ENCODE data around the gene RCSD1.

DNA sequence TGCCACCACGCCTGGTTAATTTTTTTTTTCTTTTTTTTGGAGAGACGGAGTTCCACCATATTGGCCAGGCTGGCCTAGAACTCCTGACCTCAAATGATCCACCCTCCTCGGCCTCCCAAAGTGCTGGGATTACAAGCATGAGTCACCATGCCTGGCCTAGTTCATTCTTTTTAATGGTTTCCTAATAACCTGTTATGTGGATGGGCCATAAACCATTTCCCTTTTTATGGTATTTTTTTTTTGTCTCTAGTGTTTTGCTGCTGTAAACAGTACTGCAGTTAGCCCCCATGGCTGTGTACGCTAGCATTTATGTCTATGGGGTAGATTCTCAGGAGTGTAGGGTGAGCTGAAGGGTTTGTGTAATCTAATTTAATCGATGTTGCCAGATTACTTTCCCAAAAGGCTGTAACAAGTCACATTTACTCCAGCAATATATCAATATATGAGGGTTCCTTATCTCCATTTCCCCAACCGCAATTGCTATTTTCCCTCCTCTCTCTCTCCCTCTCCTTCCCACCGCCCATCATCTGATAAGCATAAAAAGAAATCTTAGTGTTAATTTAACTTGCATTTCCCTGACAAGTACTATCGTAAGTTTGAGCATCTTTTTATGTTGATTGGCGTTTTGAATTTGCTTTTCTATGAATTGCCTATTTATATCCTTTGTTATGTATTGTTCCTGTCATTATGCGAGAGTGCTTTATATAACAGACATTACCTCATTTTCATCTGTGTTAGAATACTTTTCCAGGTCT is 28.7 kb downstream of the RCSD1 start:
- TF ChIP-seq CBFB (CRISPR knock-in tag; IDR thresholded peaks at IDR 0.05) = no peak
- TF ChIP-seq ZFP37 (CRISPR knock-in tag; IDR thresholded peaks at IDR 0.05; ENCODE audit: borderline replicate concordance) = no peak
- no peak for TF ChIP-seq KAT7 (CRISPR knock-in tag; IDR thresholded peaks at IDR 0.05; ENCODE audit: borderline replicate concordance)
- TF ChIP-seq JDP2 (CRISPR knock-in tag; IDR thresholded peaks at IDR 0.05; ENCODE audit: borderline replicate concordance) = no peak
- no peak for TF ChIP-seq CTCF (CRISPR knock-in tag; IDR thresholded peaks at IDR 0.05)
- TF ChIP-seq HNRNPUL1 (IDR thresholded peaks at IDR 0.05; ENCODE audit: low read depth, low read length) = no peak
- TF ChIP-seq ZNF431 (CRISPR knock-in tag; IDR thresholded peaks at IDR 0.05; ENCODE audit: borderline replicate concordance, low read depth) = no peak
- TF ChIP-seq MYC (CRISPR knock-in tag; IDR thresholded peaks at IDR 0.05; ENCODE audit: borderline replicate concordance) = no peak
- no peak for TF ChIP-seq REPIN1 (CRISPR knock-in tag; IDR thresholded peaks at IDR 0.05; ENCODE audit: borderline replicate concordance, low read depth)
- TF ChIP-seq ZNF567 (CRISPR knock-in tag; IDR thresholded peaks at IDR 0.05; ENCODE audit: borderline replicate concordance) = no peak
- TF ChIP-seq NR2C2 (CRISPR knock-in tag; IDR thresholded peaks at IDR 0.05; ENCODE audit: borderline replicate concordance) = no peak
- no peak for TF ChIP-seq ZBTB39 (CRISPR knock-in tag; IDR thresholded peaks at IDR 0.05)
- TF ChIP-seq EP300 (IDR thresholded peaks at IDR 0.05; ENCODE audit: low read depth in 2 of 2, low read length in 2 of 2) = no peak
- TF ChIP-seq EP300 (CRISPR knock-in tag; IDR thresholded peaks at IDR 0.05; ENCODE audit: borderline replicate concordance) = no peak
